Myocyte (in vitro differentiated cells): ENCODE results near the gene CCL22. TPM values are rescaled to one million over a fixed set of nuclear protein-coding genes. Genes with fewer than 3 reads are reported as not detected.
A peak's percentile ranks its signal among the peaks of the same experiment; 100 is the strongest.

Experiments
- DNase-seq: peaks from one replicate; pipeline ENCODE4 v3.0.0-alpha.2; 2012; ENCODE audit warnings: low read depth
- total RNA-seq: library from RNA; depleted of rRNA; stranded (reverse); fragments of >200 nt; gene quantifications from 2 replicates; pipeline ENCODE4 v1.2.3, GENCODE V29; 2014

CCL22 gene
- total RNA-seq, 1 donor from 2014 or later, result not detected

DNA sequence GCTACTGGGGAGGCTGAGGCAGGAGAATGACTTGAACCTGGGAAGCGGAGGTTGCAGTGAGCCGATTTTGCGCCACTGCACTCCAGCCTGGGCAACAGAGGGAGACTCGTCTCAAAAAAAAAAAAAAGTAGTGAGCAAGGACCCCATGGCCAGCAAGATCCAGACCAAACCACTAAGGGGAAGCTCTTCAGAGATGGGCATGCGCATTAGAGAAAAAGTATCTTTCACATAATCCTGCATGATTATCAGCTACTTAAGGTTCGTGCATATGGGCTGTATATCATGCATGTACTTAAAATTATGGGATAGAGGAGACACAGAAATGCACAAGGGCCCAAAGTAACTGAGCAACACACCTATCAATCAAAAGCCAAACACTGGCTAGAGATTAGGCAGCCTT is 10.7 kb upstream of the CCL22 start:
- no peak for DNase-seq

GRCh38 chr16:57348327-57348726 is 10.3 kb upstream of the CCL22 start:
- no peak for DNase-seq

GRCh38 chr16:57349212-57350031 is 9.2 kb upstream of the CCL22 start:
- no peak for DNase-seq

GRCh38 chr16:57352636-57353047 is 5.9 kb upstream of the CCL22 start:
- no peak for DNase-seq

DNA sequence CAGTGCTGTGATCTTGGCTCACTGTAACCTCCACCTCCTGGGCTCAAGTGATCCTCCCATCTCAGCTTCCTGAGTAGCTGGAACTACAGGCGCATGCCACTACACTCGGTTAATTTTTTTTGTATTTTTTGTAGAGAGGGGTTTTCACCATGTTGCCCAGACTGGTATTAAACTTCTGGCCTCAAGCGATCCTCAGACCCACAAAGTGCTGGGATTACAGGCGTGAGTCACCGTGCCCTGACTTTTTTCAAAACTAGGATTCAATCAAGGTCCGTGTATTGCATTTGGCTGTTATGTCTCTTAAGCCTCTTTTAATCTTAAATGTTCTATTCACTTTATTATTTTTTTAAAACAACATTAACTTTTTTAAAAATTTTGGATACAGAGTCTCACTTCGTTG is 4.3 kb upstream of the CCL22 start:
- DNase-seq, result no peak

- DNase-seq, result no peak
Observed at GRCh38 chr16:57355898-57356414, 2.6 kb upstream of the CCL22 start.

DNA sequence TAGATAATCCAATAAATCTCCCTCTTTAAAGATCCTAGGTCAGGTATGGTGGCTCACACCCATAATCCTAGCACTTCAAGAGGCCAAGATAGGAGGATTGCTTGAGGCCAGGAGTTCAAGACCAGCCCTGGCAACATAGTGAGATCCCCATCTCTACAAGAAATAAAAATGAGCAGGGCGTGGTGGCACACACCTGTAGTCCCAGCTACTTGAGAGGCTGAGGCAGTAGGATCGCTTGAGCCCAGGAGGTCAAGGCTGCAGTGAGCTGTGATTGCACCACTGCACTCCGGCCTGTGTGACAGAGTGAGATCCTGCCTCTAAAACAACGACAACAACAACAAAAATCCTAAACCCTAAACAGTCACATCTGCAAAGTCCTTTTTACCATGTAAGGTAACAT is 2.0 kb upstream of the CCL22 start:
- no peak for DNase-seq

- DNase-seq, result no peak
Observed at GRCh38 chr16:57357330-57358085, 1.1 kb upstream of the CCL22 start.

DNA sequence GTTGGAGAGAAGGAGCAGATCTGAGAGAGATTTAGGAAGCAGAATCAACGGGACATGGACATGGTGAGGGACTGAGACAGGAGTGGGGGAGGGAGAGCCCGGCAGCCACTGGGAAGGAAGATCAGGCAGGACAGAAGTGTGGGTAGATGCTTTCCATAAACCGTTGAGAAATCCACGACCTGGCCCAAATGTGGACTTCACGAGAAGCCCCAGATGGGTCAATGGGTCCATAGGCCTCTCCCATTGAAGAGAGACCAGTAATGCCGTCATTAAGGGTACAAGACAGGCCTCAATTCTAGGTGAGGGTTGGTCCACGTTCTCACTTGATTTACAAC is 530 bp upstream of the CCL22 start:
- no peak for DNase-seq

DNA sequence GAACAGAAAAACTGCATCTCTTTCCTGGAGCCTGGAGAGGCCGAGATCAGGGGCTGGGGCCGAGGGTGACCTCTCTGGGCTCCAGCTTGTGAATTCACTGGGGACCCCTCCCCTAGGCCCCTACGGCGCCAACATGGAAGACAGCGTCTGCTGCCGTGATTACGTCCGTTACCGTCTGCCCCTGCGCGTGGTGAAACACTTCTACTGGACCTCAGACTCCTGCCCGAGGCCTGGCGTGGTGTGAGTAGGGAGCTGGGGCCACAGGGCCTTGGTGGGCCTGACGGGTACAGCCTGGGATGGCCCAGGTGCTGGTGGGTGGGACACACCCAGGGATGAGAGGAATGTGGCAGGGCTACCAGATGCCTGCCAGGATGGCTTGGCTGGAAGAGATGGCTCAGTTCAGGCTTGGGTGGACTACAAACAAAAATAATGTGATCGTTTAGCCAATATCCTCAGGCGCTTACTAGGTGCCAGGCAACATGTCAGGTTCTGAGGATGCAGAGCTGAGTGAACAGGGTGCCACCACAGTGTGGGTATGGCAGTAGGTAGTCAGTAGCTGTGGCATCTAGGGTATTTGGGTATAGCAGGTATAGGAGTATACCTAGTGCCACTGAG is 1.8 kb downstream of the CCL22 start:
- DNase-seq, result no peak

DNA sequence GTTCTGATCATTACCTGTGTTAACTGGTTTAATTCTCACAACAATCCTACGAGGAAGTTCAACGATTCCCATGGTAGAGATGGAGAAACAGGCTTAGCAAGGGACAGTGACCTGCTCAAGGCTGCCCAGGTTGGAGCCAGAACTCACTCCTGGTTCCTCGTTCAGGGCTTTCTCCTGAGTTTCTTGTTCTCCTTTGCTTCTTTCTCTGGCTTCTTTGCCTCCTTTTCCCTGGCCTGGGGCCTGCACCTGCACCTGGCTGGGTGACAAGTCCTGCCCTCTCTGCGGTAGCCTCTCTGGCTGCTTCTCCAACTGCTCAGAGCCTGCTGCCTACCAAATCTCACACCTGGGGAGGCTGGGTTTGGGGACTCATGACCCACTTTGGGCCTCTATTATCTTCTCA is 2.8 kb downstream of the CCL22 start:
- DNase-seq, result no peak

DNA sequence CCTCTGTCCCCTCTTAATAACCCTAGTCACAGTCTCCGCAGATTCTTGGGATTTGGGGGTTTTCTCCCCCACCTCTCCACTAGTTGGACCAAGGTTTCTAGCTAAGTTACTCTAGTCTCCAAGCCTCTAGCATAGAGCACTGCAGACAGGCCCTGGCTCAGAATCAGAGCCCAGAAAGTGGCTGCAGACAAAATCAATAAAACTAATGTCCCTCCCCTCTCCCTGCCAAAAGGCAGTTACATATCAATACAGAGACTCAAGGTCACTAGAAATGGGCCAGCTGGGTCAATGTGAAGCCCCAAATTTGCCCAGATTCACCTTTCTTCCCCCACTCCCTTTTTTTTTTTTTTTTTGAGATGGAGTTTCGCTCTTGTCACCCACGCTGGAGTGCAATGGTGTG is 5.6 kb downstream of the CCL22 start:
- DNase-seq, result no peak

- no peak for DNase-seq
Observed at GRCh38 chr16:57366544-57367040, 8.0 kb downstream of the CCL22 start.

DNA sequence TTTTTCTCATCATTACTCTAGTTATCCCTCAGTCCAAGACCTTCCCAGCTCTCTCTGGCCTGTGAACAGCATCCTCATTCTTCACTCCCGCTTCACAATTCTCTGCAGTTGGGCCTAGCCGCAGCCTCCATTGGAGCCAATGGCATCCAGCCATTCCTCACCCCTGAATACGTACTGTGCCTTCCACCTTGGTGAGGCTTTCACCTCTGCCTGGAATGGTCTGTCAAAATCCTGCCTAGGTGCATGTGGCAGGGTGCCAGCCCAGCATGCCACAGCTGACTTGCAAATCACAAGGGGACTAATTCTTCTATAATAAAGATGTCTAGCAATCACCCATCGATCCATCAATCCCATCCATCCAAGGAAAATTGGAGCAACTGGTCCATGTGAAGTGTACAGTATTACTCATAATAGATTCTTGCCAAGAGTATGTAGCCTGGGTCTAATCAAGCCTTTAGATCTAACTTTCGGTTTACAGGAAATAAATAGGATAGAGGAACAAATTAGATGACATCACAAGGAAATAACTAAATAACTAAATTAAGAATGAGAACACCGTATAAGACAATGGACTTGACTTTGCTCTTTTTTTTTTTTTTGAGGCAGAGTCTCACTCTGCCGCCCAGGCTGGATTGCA is 8.7 kb downstream of the CCL22 start:
- DNase-seq, result no peak

GRCh38 chr16:57371494-57372371 is 13.2 kb downstream of the CCL22 start:
- no peak for DNase-seq

GRCh38 chr16:57372372-57373116 is 14.0 kb downstream of the CCL22 start, which contains the start of gene CX3CL1:
Gene CX3CL1, plus strand, starts transcription at chr16:57372490. Its CDS starts 79 bp downstream, at chr16:57372569.
- DNase-seq, result peak; percentile 22

- no peak for DNase-seq
Observed at GRCh38 chr16:57373117-57373947, 14.7 kb downstream of the CCL22 start.

DNA sequence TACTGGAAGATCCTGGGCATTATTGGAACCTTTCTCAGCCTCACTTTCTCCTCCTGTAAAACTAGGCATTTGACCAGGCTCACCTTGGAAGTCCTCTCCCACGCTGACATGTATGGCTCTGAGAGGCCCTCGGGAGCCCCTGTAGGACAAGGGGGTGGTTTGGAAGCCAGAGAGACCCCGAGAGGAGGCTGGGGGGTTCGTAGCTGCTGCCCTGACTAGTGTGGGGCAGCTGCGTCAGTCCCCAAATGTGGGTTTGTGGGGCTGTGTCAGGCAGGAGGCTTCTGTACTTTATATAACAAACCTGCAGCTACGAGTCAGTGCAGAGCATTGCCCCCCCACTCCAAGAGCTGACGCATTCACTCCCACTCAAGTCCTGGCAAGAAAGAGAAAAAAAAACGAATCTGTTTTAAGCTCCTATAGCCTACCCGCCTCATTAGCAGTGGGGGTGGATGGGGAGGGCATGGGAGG is 15.5 kb downstream of the CCL22 start:
- DNase-seq, result no peak
